HG03066 (cell line): ENCODE data around the gene APCDD1L.
"Not testable (repeated sequence)": the region's sequence is repeated elsewhere in the genome, so short reads cannot be mapped to it uniquely, and the experiment has no call there.

ENCODE experiments used
- ATAC-seq: cut with Tn5 transposase; IDR thresholded peaks from one replicate; pipeline ENCODE4 v1.9.1; 2021; ENCODE audit warnings: low read depth; ENCODE audit not compliant: unreplicated experiment

Gene APCDD1L

DNA sequence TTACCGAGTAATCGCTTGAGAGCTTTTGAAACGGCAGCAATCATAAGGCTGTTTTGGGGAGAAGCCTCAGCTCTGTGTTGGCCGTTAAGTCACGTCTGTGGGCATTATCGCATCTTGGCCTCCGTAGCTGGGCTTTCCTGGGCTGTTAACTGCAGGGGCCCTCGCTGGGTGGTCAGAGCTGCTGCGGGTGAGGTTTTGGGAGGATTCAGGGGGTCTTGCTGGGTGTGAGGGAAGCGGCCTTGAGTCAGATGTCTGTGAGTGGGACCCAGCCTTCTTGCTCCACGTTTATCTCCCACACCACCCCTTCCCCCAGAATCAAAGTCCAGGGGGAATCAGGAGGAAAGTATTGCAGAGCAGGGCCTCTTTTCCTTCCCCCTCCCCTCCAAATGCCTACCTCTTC is 3.2 kb upstream of the APCDD1L start:
- ATAC-seq: no peak

DNA sequence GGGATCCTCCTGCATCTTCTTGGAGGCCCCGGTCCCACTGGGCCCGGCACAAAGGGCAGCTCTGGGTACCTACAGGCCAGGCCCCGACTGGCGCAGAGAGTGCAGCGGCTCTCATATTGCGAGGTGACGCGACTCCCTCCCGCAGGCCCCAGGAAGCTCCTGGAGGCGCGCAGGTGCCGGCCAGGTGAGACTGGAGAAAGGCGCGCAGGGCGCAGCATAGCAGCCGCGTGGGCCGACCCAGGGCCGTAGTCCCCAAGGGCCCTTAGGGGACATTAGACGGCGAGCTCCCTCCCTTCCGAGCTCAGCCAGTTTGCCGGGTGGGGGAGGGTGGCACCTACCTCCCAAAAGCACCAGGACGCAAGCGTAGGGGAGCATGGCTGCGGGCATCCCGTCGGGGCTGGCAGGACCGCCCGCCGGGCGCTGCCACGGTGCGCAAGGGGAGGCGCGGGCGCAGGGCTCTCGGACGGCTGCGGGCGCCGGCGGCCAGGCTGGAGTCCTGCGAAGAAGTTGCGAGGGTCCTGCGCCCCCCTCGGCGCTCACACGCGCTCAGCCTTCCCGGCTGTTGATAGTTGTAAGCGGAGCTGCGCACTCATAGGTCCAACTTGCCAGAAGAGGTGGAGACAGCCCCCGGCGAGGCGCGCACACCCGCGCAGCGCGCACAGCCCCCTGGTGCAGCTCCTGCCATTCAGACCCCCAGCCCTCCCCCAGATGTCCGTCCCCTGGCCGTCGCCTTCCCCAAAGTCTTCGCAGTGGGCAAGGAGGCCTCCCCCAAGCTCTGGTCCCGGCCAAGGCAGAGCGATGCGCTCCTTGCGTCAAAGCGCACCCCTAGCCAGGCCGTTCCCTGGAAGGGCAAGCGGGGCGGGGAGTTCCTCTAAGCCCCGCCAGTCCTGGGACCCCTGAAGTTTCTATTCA is 622 bp downstream of the APCDD1L start:
- ATAC-seq: no peak

DNA sequence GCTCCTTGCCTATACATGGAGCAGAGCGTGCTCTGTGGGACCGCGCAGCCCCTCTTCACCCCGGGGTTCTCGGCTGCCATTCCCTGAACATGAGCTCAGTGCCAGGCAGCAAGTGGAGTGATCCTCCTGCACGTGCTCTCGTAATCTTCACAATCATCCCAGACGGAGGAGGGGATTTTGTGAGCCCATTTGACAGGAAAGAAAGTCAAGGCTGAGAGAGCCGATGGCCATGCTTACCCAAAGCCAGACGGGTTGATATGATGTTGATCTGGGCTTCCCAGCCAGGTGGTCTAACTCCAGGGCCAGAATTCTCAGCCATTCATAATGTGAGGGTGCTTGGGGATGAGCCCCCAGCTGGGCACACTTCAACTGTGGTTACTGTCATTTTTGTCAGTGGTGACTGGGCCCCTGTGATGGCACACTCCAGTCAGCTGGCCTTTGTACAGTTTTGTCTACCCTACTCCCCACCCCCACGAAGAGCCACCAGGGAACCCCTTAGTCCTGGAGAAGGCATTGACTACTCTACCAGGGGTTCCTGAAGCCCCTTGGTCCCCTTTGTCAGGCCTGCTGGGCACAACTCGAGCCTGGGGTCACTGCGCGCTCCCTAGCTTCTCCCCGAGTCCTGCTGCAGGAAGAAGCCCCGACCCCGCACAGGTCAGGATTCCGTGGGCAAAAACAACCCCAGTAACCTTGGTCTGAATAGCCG is 1.5 kb downstream of the APCDD1L start:
- ATAC-seq: no peak

DNA sequence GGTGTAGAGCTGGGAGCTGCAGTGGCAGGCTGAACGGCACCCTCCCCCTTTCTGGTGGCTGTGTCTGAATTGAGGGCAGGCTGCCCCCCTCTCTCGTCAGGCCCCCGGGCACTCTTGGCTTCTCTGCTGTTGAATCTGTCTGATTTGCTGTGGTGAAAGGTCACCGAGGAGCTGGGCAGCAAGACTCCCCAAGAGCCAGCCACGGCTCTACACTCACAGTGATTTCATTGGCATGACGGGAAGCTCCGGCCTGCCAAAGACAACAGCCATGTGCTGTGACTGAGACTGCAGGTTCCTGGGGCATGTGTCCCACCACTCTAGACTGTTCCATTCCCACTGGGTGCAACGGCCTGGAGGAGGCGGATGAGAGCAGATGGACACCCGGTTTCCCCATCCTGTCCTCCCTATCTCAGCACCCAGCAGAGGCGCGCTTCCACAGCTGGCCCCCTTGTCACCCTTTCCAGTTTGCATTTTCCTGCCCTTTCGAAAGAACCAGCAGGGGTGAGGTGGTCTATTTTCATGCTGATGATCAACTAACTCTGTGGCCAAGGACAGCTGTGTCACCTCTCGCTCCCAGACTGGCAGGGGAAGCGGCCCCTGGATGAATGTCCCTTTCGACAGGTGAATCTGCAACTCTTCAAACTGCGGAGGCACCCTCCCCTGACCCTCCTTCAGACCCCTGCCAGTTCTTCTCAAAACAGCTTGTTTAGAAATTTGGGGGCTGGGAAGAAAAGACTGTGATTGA is 2.2 kb downstream of the APCDD1L start:
- ATAC-seq: no peak

DNA sequence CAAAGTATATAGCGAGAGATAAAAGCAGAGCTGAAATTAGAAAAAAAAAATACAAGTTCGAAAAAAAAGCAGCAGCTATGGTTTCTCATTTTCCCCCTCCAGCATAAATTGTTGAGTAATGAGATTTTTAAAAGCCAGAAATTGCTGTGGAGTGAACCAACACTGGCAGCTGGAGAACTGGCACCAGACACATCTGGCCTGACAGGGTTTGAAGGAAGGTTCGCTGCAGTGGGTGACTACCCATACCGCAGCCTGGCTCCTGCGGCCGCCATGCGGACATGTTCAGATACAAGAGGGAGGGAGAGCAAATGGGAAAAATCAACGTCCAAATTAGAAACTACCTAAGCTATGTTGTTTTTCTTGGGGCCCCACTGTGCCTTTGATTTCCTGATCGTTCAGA is 3.3 kb downstream of the APCDD1L start:
- ATAC-seq: no peak

- ATAC-seq: no peak
Observed at GRCh38 chr20:58511364-58511763, 3.8 kb downstream of the APCDD1L start.

GRCh38 chr20:58510921-58511320 is 4.3 kb downstream of the APCDD1L start:
- ATAC-seq: no peak

GRCh38 chr20:58508762-58509395 is 6.3 kb downstream of the APCDD1L start:
- no peak for ATAC-seq

GRCh38 chr20:58506999-58507398 is 8.2 kb downstream of the APCDD1L start:
- not testable (repeated sequence) for ATAC-seq

DNA sequence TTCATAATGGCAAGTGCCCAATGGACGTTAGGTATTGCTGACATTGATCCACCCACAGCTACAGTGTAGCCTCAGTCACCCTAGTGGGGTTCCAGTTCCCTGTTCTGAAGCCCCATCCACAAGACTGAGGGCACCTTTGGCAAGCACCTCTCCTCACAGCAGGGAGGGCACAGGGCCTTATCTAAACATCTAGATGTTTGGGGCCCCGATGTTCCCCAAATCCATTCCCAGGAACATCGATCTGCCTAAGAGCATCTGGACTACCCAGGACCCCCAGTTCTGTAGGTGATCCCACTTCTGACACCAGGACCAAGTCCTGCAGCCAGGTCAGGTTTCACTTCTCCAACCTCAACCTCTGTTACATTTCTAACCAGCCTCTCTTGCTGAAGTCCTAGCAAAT is 10.6 kb downstream of the APCDD1L start:
- no peak for ATAC-seq

DNA sequence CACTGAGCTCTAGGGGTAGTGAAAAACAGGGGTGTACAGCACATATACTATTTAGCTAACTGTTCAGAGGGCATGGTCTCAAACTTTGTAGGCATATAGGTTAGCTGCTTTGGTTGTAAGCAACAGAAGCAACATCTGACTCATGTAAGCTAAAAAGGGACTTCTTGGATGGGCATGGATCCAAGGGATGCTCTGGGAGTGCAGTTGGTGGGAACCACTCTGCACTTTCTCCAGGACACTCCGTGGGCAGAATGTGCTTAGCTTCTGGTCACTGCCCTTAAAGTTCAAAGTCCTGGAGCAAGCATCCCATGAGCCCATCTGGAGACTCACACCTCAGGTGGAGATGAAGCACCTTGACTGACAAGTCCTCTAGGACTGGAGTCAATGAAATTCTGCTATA is 11.5 kb downstream of the APCDD1L start:
- ATAC-seq: no peak

GRCh38 chr20:58500256-58500655 is 14.9 kb downstream of the APCDD1L start:
- ATAC-seq: no peak

DNA sequence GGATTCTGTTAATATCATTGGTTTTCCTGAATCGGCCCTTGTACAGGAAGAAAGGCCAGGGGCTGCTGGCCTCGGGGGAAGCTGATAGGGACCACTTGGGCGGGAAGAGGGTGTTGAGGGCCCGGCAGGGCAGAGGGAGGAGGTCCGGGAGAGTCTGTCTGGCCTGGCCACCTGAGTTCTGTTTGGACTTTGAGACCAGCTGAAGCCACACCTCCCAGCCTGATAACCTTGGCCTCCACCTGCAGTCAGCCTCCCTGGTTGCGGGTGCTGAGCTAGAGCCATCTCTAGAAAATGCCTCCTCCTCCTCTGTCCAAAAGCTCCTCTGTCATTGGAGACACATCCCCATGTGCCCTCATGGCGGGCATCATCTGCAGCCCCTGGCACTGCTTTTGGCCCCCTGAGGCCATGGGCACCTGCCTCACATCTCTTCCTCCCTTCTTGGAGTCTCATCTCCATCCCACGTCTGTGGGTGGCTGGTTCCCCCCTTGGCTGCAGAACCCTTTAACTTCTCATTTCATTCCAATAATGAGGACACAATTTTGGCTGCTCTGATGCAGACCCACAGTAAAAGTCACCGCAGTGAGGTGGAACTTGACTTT is 16.6 kb downstream of the APCDD1L start:
- ATAC-seq: no peak

GRCh38 chr20:58497724-58498469 is 17.3 kb downstream of the APCDD1L start:
- ATAC-seq: no peak

DNA sequence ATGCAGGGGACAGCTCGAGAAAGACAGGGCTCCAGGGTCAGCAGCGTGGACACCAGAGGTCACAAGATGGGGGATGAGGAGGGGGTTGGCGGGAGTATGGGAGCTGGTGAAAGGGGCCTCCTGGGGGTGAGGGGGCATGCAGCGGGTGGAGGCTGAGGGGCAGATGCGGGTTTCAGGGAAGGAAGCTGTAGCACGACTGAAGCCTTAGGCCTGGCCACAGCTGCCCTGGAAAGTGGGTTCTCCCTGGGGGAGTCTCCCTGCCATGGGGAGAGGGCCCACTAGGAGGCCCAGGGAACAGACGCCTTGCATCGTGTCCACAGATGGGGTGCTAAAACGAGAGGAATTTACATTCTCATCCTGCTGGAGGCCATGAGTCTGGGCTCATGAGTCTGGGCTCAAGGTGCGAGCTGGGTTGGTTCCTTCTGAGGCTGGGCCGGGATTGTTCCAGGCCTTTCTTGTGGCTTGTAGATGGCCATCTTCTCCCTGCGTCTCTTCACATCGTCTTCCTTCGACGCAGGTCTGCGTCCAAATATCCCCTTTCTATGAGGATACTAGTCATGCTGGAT is 18.0 kb downstream of the APCDD1L start:
- no peak for ATAC-seq

- no peak for ATAC-seq
Observed at GRCh38 chr20:58496429-58496769, 18.8 kb downstream of the APCDD1L start.

- ATAC-seq: no peak
Observed at GRCh38 chr20:58495623-58496428, 19.4 kb downstream of the APCDD1L start.

DNA sequence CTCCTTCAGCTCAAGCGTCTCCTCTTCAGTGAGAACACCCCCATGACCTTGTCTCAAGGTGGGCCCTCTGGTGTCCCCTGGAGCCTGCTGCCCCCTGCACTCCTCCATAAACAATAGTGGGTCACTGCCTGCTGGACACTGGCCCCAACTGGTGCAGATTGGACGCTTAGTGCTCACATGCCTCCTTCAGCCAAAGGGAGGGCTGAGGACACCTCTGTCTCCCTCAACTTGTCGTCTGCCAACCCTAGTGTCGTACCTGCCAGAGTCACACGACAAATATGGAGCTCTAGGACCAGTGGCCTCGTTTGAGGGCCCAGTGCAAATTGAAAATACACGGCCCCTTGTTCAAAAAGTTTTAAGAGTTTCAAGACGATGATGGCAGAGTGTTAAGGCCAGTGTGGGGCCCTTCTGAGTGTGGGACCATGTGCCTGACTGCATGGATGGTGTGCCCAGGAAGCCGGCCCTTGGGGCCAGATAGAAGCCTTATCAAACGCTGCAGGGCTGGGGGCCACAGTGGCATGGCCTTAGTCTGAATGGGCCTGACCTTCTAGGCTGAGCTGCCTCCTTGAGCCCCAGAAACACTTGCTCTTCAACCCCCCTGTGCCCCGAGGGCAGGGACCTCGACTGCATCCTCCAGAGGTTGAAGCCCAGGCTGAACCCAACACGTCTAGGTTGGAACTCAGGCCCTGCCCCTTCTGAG is 20.1 kb downstream of the APCDD1L start:
- no peak for ATAC-seq
